Measurements from ENCODE around the gene C11orf21.

GRCh38 chr11:2273771-2274170 is 27.9 kb downstream of the C11orf21 start:
- TF ChIP-seq CTCF (conservative IDR thresholded peaks at IDR 0.05 in 1 of 2, IDR thresholded peaks at IDR 0.05 in 1 of 2; ENCODE audit: low read depth in 1 of 2, low read length in 2 of 2) = no peak
- no peak for TF ChIP-seq EZH2 (IDR thresholded peaks at IDR 0.05; ENCODE audit: low read length, missing control alignments)
